NCI-H2227 (cell line): ENCODE results near the gene KRTAP9-1.
A peak's percentile ranks its signal among the peaks of the same experiment; 100 is the strongest.
"Not testable (repeated sequence)": the region's sequence is repeated elsewhere in the genome, so short reads cannot be mapped to it uniquely, and the experiment has no call there.

ENCODE experiments used
- DNase-seq: peaks from one replicate; lab custom pipeline; 2025; ENCODE audit not compliant: unreplicated experiment; lab: John Stamatoyannopoulos, UW

The KRTAP9-1 gene, protein sequence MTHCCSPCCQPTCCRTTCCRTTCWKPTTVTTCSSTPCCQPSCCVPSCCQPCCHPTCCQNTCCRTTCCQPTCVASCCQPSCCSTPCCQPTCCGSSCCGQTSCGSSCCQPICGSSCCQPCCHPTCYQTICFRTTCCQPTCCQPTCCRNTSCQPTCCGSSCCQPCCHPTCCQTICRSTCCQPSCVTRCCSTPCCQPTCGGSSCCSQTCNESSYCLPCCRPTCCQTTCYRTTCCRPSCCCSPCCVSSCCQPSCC

GRCh38 chr17:41189837-41190318, at the start of gene KRTAP9-1:
TSS of gene KRTAP9-1 (plus strand) at chr17:41189887. CDS start at chr17:41189887, 0 bp downstream.
- DNase-seq: not testable (repeated sequence)

GRCh38 chr17:41140360-41141131, 49.1 kb upstream of the KRTAP9-1 start, which contains the start of gene KRTAP4-6:
TSS of gene KRTAP4-6 (minus strand) at chr17:41140544. CDS start at chr17:41140487, 57 bp downstream.
- no peak for DNase-seq

DNA sequence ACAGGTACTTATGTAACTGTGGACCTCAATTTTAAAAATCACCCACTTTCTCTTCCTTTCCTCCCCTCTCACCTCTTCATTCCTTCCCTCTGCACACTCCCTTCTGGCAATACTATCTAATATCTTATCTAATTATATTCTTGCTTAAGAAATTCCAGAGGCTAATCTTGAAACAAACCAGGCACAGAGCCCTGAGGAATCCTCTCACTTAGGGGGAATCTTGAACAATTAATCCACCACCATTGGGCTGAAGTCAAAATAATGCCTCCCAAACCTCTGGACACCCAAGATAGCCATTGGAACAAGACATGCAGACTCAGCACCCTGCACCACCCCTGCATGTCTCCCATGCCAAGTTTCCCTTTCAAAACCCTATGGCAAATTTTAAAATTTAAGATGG, 48.3 kb upstream of the KRTAP9-1 start:
- no peak for DNase-seq

- DNase-seq: no peak
Measured at GRCh38 chr17:41144846-41145245, 44.8 kb upstream of the KRTAP9-1 start.

- no peak for DNase-seq
Measured at GRCh38 chr17:41145261-41145660, 44.4 kb upstream of the KRTAP9-1 start.

DNA sequence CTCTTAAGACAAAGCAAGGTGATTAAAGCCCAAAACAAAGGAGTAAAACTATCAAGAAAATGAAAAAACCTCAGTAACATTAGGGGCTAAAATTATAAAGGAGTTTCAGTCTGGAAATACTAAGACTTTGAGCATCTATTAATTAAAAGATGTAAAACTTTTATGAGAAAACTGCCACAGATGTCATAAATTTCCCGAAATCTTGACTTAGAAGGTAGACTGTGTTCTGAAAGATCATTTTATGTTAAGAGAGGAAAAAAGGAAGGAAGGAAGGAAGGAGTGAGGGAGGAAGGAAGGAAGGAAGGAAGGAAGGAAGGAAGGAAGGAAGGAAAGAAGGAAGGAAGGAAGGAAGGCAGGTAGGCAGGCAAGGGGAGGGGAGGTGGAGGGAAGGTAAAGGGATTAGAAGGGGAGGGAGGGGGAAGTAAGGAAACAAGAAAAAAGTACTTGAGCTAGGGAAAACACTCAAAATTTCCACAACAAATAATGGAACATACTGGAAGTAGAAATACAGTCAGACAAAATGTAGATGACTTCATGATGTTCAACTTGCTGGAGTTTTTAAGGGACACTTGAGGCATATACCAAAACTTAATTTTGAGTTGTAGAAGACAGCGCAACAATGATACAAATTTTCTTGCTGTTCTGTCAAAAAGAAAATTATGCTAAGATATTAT, 42.0 kb upstream of the KRTAP9-1 start:
- no peak for DNase-seq

DNA sequence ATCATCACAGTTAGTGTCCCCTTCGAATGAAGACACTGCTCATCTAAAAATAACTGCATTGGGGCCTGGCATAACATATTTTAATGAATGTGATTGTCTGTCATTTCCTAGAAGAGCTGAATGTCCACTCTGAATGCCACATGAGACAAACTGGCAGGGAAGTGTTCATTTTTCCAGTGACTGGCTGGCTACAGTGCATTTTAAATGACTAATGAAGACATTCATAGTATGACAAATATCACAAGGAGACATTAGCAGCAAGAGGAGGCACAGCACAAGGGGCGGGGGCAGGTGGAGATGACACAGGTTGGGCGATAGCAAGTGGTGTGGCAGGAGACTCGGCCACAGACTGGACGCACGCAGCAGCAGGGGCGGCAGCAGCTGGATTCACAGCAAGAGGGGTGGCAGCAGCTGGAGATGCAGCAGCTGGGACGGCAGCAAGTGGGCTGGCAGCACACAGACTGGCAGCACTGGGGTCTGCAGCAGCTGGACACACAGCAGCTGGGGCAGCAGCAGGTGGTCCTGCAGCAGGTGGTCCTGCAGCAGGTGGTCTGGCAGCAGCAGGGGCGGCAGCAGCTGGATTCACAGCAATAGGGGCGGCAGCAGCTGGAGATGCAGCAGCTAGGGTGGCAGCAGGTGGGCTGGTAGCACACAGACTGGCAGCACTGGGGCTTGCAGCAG, 40.6 kb upstream of the KRTAP9-1 start:
- DNase-seq: not testable (repeated sequence)

GRCh38 chr17:41149652-41149985, 40.1 kb upstream of the KRTAP9-1 start, which contains the start of gene KRTAP4-5:
TSS of gene KRTAP4-5 (minus strand) at chr17:41149825. CDS start at chr17:41149767, 58 bp downstream.
- no peak for DNase-seq

GRCh38 chr17:41150026-41150425, 39.7 kb upstream of the KRTAP9-1 start:
- DNase-seq: no peak

DNA sequence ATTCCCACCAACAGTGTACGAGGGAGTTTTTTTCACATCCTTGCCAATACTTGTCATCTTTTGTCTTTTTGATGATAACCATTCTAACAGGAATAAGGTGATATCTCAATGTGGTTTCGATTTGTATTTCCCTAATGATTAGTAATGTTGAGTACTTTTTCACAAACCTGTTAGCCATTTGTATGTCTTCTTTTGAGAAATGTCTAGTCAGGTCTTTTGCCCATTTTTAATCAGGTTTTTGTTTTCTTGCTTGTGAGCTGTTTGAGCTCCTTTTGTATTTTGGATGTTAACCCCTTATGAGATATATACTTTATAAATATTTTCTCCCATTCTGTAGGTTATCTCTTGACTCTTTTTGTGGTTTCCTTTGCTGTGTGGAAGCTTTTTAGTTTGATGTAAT, 38.2 kb upstream of the KRTAP9-1 start:
- no peak for DNase-seq

GRCh38 chr17:41153856-41154255, 35.8 kb upstream of the KRTAP9-1 start:
- peak; percentile 20 for DNase-seq

DNA sequence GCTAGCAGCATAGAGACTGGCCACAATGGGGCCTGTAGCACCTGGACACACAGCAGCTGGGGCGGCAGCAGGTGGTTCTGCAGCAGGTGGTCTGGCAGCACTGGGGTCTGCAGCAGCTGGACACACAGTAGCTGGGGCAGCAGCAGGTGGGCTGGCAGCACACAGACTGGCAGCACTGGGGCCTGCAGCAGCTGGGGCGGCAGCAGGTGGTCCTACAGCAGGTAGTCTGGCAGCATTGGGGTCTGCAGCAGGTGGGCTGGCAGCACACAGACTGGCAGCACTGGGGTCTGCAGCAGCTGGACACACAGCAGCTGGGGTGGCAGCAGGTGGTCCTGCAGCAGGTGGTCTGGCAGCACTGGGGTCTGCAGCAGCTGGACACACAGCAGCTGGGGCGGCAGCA, 29.5 kb upstream of the KRTAP9-1 start:
- DNase-seq: not testable (repeated sequence)

DNA sequence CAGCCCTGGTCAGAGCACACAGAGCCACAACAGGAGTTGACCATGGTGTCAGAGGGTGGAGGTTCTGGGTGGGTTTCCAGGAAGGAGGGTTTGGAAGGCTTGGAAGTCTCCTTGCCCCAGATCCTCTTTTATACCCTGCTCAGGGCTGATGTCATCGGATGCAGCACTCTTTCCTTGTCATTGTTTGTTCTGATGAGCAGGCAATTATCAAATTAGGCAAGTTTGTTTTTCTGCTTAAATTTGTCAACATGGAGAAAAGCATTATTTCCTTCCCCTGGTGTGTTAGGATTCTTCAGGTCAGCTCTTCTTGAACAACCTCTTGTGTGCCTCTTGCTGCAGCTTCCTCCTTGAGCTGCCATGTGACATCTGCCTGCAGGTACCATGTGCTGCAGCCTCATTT, 29.0 kb upstream of the KRTAP9-1 start, which contains the start of gene KRTAP4-4:
Gene KRTAP4-4 (minus strand): TSS at position 101 of the 400 bp plus-strand sequence. CDS start 57 bp downstream, at position 44.
- no peak for DNase-seq

DNA sequence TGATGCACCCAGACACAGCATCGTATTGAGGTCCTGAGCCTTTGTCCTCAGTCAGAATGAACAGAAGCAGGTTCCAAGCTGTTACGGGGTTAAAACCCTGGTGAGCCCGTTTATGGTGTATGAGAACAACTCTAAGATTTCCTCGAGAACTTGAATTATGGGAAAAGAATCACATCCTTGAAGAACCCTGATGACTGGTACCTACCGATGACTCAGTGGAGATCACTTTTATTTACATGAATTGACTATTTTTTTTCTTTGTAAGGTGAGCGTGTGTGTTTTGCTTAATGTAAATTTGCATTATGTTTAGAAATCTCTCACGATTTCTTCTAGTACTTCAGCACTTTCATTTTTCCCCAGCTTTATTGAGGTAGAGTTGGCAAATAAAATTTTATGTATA, 25.9 kb upstream of the KRTAP9-1 start:
- DNase-seq: no peak

DNA sequence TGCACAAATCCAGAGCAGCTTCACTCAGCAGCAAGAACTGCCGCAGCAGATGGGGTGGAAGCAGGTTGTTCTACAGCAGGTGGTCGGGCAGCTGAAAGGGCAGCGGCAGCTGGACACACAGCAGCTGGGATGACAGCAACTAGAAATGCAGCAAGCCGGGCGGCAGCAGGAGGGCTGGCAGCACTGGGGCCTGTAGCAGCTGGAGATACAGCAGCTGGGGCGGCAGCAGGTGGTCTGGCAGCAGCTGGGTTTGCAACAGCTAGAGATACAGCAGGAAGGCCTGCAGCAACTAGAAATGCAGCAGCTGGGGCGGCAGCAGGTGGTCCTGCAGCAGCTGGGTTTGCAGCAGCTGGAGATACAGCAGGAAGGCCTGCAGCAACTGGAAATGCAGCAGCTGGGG, 22.1 kb upstream of the KRTAP9-1 start:
- no peak for DNase-seq

DNA sequence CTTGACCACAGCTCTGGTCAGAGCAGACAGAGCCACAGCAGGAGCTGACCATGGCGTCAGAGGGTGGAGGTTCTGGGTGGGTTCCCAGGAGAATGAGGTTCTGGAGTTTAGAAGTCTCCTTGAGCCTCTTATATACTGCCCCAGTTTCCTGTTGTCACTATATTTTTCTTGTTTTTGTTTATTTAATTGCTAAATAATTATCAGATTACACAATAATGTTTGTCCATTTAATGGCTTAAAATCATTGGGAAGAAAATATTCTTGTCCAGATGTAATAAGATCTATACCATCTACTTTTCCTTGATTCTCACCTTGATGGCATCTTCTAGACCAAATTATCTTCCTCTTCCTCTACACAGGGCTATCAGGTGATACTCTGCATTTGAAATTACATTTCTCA, 21.6 kb upstream of the KRTAP9-1 start, which contains the start of gene KRTAP4-3:
Gene KRTAP4-3 (minus strand): TSS at position 101 of the 400 bp plus-strand sequence. CDS start 49 bp downstream, at position 52.
- no peak for DNase-seq

DNA sequence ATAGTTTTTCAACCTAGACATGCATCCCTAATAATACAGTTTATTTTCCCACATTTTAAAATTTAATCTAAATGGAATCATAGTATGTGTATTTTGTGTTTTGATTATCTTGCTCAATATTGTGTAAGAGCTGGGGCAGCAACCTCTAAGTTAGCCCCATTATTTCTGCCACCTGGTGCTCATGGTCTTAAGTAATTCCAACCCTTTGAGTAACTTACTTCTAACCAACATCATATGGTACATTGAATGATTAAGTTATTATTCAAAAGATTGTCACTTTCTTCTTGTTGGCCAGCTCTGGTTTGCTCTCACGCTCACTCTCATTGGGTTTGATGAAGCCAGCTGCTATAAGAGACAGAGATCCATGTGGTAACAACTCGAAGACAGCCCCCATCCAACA, 17.8 kb upstream of the KRTAP9-1 start:
- DNase-seq: no peak

GRCh38 chr17:41176744-41177387, 12.8 kb upstream of the KRTAP9-1 start:
- no peak for DNase-seq

- no peak for DNase-seq
Measured at GRCh38 chr17:41177727-41178271, 11.9 kb upstream of the KRTAP9-1 start, which contains the start of gene KRTAP4-2. TSS of gene KRTAP4-2 (minus strand) at chr17:41178221. CDS start at chr17:41178164, 57 bp downstream.

- DNase-seq: no peak
Measured at GRCh38 chr17:41178341-41178740, 11.3 kb upstream of the KRTAP9-1 start.
